PC-3 (cell line): Measurements from ENCODE around the gene WFDC1. TPM values are rescaled to one million over a fixed set of nuclear protein-coding genes. Genes with fewer than 3 reads are reported as not detected.

Experiments
- ATAC-seq: fragments of 200-7000 bp; cut with Tn5 transposase; 2 replicates; pipeline ENCODE4 v1.9.1; 2020; ENCODE audit warnings: mild to moderate bottlenecking, moderate library complexity
- BruUV-seq: library from RNA; stranded (reverse); fragments of 400-500 nt; replicated peaks from 2 replicates; lab custom pipeline; 2021; lab: Mats Ljungman, UMichigan
- CTCF ChIA-PET: fragments of 300-600 bp; sonication (Branson Sonifier 250); formaldehyde crosslinking; loops from one replicate; lab custom pipeline; 2022; ENCODE audit warnings: antibody characterized with exemption; lab: Charles Lee
- POLR2A ChIA-PET: fragments of 300-600 bp; sonication (Branson Sonifier 250); formaldehyde crosslinking; loops from one replicate; lab custom pipeline; 2022; ENCODE audit warnings: antibody characterized with exemption; ENCODE audit not compliant: unreplicated experiment; lab: Charles Lee
- DNase-seq: peaks from one replicate; pipeline ENCODE4 v3.0.0-alpha.2; 2015
- H2AFZ ChIP-seq: fragments of 300-600 bp; sonication (generic); 2 replicates; pipeline ENCODE4 v1.6.0; 2016; ENCODE audit warnings: antibody characterized with exemption, low read length
- H3F3A ChIP-seq: fragments of 300-600 bp; sonication (generic); one replicate; pipeline ENCODE4 v1.6.0; 2017; ENCODE audit warnings: antibody characterized with exemption, low read length, control low read depth, mild to moderate bottlenecking; ENCODE audit not compliant: unreplicated experiment
- H3K27ac ChIP-seq: fragments of 300-600 bp; sonication (generic); 2 replicates; pipeline ENCODE4 v1.5.1; 2016; ENCODE audit warnings: mild to moderate bottlenecking, low read length
- H3K27me3 ChIP-seq: fragments of 300-600 bp; sonication (generic); 2 replicates; pipeline ENCODE4 v1.6.1; 2016; ENCODE audit warnings: low read length, mixed read lengths
- H3K36me3 ChIP-seq: fragments of 300-600 bp; sonication (generic); 2 replicates; pipeline ENCODE4 v1.6.1; 2016; ENCODE audit warnings: low read depth, mixed run types, low read length, mixed read lengths
- H3K4me1 ChIP-seq: fragments of 300-600 bp; sonication (generic); 2 replicates; pipeline ENCODE4 v1.5.1; 2016; ENCODE audit warnings: low read length; ENCODE audit not compliant: insufficient read depth
- H3K4me2 ChIP-seq: fragments of 300-600 bp; sonication (generic); 2 replicates; pipeline ENCODE4 v1.6.0; 2016; ENCODE audit warnings: low read length
- H3K4me3 ChIP-seq: fragments of 300-600 bp; sonication (generic); 2 replicates; pipeline ENCODE4 v1.5.1; 2016; ENCODE audit warnings: mild to moderate bottlenecking, low read length, mixed read lengths
- H3K79me2 ChIP-seq: fragments of 300-600 bp; sonication (generic); 2 replicates; pipeline ENCODE4 v1.6.1; 2017; ENCODE audit warnings: low read length, mixed read lengths
- H3K9ac ChIP-seq: fragments of 300-600 bp; sonication (generic); 2 replicates; pipeline ENCODE4 v1.6.0; 2016; ENCODE audit warnings: mild to moderate bottlenecking, low read length
- H3K9me2 ChIP-seq: fragments of 300-600 bp; sonication (generic); replicated peaks from 2 replicates; pipeline ENCODE4 v1.6.1; 2016; ENCODE audit warnings: mixed run types, low read length, mixed read lengths
- H3K9me3 ChIP-seq: fragments of 300-600 bp; sonication (generic); 2 replicates; pipeline ENCODE4 v1.6.1; 2016; ENCODE audit warnings: low read length, mixed read lengths
- H4K20me1 ChIP-seq: fragments of 300-600 bp; sonication (generic); 2 replicates; pipeline ENCODE4 v1.6.1; 2016; ENCODE audit warnings: low read length, mixed read lengths
- CTCF ChIP-seq: fragments of 300-600 bp; sonication (generic); conservative IDR thresholded peaks from 2 replicates; pipeline ENCODE4 v1.5.1; 2017; ENCODE audit warnings: antibody characterized with exemption, low read depth, mild to moderate bottlenecking, low read length
- EZH2 ChIP-seq: fragments of 300-600 bp; sonication (generic); IDR thresholded peaks from one replicate; pipeline ENCODE4 v1.6.1; 2017; ENCODE audit warnings: antibody characterized with exemption, mild to moderate bottlenecking, low read length; ENCODE audit not compliant: unreplicated experiment
- EZH2phosphoT487 ChIP-seq: fragments of 300-600 bp; sonication (generic); IDR thresholded peaks from 2 replicates; pipeline ENCODE4 v1.6.1; 2018; ENCODE audit warnings: mild to moderate bottlenecking, antibody characterized with exemption, low read length, borderline replicate concordance
- intact Hi-C: fragments of 100-400 bp; cut with micrococcal nuclease; formaldehyde crosslinking; loops from 2 replicates; pipeline ENCODE4 v1.9.0; 2023
- total RNA-seq: library from RNA; depleted of rRNA; stranded (reverse); fragments of >200 nt; gene quantifications from 2 replicates; pipeline ENCODE4 v1.2.3, GENCODE V29; 2014

The WFDC1 gene
- total RNA-seq, 1 experiment from 2014 or later, result 0.15 TPM

- CTCF ChIA-PET, result no interaction called here
- H2AFZ ChIP-seq, result no peak overlapping the region
- intact Hi-C loops, result no loop called here
- no peaks in the 10 kb centered on the region for H3F3A ChIP-seq
- BruUV-seq, result no TSS peak
- H4K20me1 ChIP-seq, result no peaks in the 10 kb centered on the region
- no peak for TF ChIP-seq EZH2
- TF ChIP-seq CTCF, result no peak
- no peak for TF ChIP-seq EZH2phosphoT487
- no peaks in the 10 kb centered on the region for H3K9me2 ChIP-seq
- POLR2A ChIA-PET, result no interaction called here
- H3K79me2 ChIP-seq, result no peaks in the 10 kb centered on the region
- H3K36me3 ChIP-seq, result no peaks in the 10 kb centered on the region
- H3K4me2 ChIP-seq, result no peak overlapping the region
- ATAC-seq (no peak), DNase-seq (no peak)
- no peak overlapping the region for H3K9ac ChIP-seq
- no peak overlapping the region for H3K27ac ChIP-seq
- H3K4me3 ChIP-seq, result no peak overlapping the region
- H3K4me1 ChIP-seq, result no peaks in the 10 kb centered on the region
- no peaks in the 10 kb centered on the region for H3K9me3 ChIP-seq
- H3K27me3 ChIP-seq, result no peaks in the 10 kb centered on the region
These were observed 52.5 kb downstream of the WFDC1 start for GRCh38 chr16:84347161-84347560.

GRCh38 chr16:84348386-84348888 lies 53.8 kb downstream of the WFDC1 start:
- Histone ChIP-seq H2AFZ (no peak overlapping the region), H4K20me1 (no peaks in the 10 kb centered on the region), H3K9ac (no peak overlapping the region), H3K9me3 (no peaks in the 10 kb centered on the region), H3K27me3 (no peaks in the 10 kb centered on the region), H3K4me2 (no peak overlapping the region), H3K79me2 (no peaks in the 10 kb centered on the region), H3K36me3 (no peaks in the 10 kb centered on the region), H3K4me3 (no peak overlapping the region), H3F3A (no peaks in the 10 kb centered on the region), H3K4me1 (no peaks in the 10 kb centered on the region), H3K27ac (no peak overlapping the region), H3K9me2 (no peaks in the 10 kb centered on the region)
- POLR2A ChIA-PET, result no interaction called here
- BruUV-seq, result no TSS peak
- CTCF ChIA-PET, result no interaction called here
- TF ChIP-seq CTCF (no peak), EZH2 (no peak), EZH2phosphoT487 (no peak)
- intact Hi-C loops, result no loop called here
- DNase-seq, result no peak
- ATAC-seq, result no peak

DNA sequence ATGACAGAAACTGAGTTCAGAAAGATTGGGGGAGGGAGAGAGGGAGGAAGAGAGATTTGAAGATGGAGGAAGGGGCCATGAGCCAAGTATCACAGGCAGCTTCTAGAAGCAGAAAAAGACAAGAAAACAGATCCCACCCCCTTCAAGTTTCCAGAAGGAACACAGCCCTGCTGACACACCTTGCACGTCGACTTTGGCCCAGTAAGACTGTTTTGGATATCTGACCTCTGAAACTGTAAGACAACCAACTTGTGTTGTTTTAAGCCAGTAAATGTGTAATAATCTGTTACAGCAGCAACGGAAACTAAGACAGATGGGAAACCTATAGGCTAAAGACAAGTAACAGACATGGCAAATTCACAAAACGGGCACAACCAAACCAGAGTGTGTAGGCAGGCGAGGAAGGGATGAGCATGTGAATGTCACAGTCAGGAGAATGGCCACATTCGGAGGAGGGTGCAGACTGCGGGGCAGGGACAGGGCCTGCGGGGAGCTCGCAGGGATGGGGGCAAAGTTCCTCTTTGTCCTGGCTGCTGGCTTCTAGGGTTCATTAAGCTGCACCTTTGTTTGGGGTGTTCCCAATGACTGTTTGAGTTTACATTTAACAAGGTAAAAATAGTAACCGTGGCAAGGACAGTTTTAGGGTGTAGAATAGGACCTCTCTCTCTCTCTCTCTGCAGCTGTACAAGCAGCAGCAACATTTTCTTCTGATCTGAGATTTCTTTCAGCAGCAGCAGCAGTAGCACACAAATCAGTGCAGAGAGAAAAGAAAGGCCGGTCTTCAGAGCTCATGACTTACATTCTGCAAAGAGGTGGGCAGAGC lies 55.4 kb downstream of the WFDC1 start:
- Histone ChIP-seq H3K27ac (no peak overlapping the region), H4K20me1 (no peaks in the 10 kb centered on the region), H3K9ac (no peak overlapping the region), H3K4me1 (no peaks in the 10 kb centered on the region), H3K27me3 (no peaks in the 10 kb centered on the region), H3K4me2 (no peak overlapping the region), H3K9me2 (no peaks in the 10 kb centered on the region), H3K4me3 (no peak overlapping the region), H3K9me3 (no peaks in the 10 kb centered on the region), H3K79me2 (no peaks in the 10 kb centered on the region), H3K36me3 (no peaks in the 10 kb centered on the region), H3F3A (no peaks in the 10 kb centered on the region), H2AFZ (no peak overlapping the region)
- no peak for ATAC-seq
- no peak for TF ChIP-seq EZH2phosphoT487
- no peak for TF ChIP-seq EZH2
- TF ChIP-seq CTCF, result no peak
- no TSS peak for BruUV-seq
- ChIA-PET POLR2A (no interaction called here), CTCF (no interaction called here)
- no peak for DNase-seq
- intact Hi-C loops, result no loop called here
